Heart left ventricle (tissue), 16 donors: Measurements from ENCODE around the gene TRAFD1. TPM values are rescaled to one million over a fixed set of nuclear protein-coding genes. Genes with fewer than 3 reads are reported as not detected.

Experiments
- ATAC-seq, 4 donors: fragments of 200-7000 bp; cut with Tn5 transposase; one replicate each; pipeline ENCODE4 v1.9.1; 2020 to 2022; ENCODE audit warnings: moderate library complexity in 4 of 4, mild to moderate bottlenecking in 3 of 4, moderate number of reproducible peaks in 1 of 4
- DNase-seq, 5 donors: peaks; one replicate each; pipeline ENCODE4 v3.0.0-alpha.2; 2020
- H3K27ac ChIP-seq, 12 donors: fragments of 200-600 bp; sonication (generic) in 4 of 12; one replicate each; pipeline versions ENCODE4 v1.5.0 to v1.8.0; 2016 to 2022; ENCODE audit warnings: mild to moderate bottlenecking in 2 of 12
- H3K27me3 ChIP-seq, 9 donors: fragments of 200-600 bp; sonication (generic) in 2 of 9; one replicate each; pipeline versions ENCODE4 v1.5.1 to v1.8.0; 2016 to 2022; ENCODE audit warnings: mild to moderate bottlenecking in 3 of 9
- H3K36me3 ChIP-seq, 9 donors: fragments of 200-600 bp; sonication (generic) in 2 of 9; one replicate each; pipeline versions ENCODE4 v1.5.0 to v1.8.0; 2018 to 2022; ENCODE audit warnings: mild to moderate bottlenecking in 2 of 9
- H3K4me1 ChIP-seq, 12 donors: fragments of 200-600 bp; sonication (generic) in 4 of 12; one replicate each; pipeline versions ENCODE4 v1.5.0 to v1.8.0; 2016 to 2022; ENCODE audit warnings: mild to moderate bottlenecking in 3 of 12
- H3K4me3 ChIP-seq, 12 donors: fragments of 200-600 bp; sonication (generic) in 4 of 12; one replicate each; pipeline versions ENCODE4 v1.5.0 to v1.8.0; 2017 to 2022; ENCODE audit warnings: mild to moderate bottlenecking in 9 of 12, moderate library complexity in 4 of 12
- H3K9me3 ChIP-seq, 12 donors: fragments of 200-600 bp; sonication (generic) in 4 of 12; one replicate each; pipeline versions ENCODE4 v1.5.0 to v1.8.0; 2016 to 2022; ENCODE audit warnings: mild to moderate bottlenecking in 1 of 12
- CTCF ChIP-seq, 12 donors: fragments of 200-600 bp; sonication (generic) in 4 of 12; IDR thresholded peaks; one replicate each; pipeline versions ENCODE4 v1.5.0 to v1.8.0; 2018 to 2022; ENCODE audit warnings: antibody characterized with exemption in 12 of 12, mild to moderate bottlenecking in 5 of 12
- POLR2A ChIP-seq, 2 donors: fragments of 450-650 bp; IDR thresholded peaks; one replicate each; pipeline ENCODE4 v1.6.1; 2017; ENCODE audit warnings: antibody characterized with exemption in 2 of 2, mild to moderate bottlenecking in 2 of 2, moderate library complexity in 2 of 2
- WGBS, 4 donors: extraction: QIAGEN DNeasy Blood & Tissue Kit in 2 of 4; methylation state at CpG; one replicate each; pipeline versions ENCODE4 v1.1.5 to v1.1.7; 2013 to 2018; 5-methylcytosine and 5-hydroxymethylcytosine counted together
- intact Hi-C, 10 donors: fragments of 100-400 bp; cut with DNase I; formaldehyde crosslinking; loops; one replicate each; pipeline versions ENCODE4 v1.11.1 to v1.14.2; 2022
- long read RNA-seq, 3 donors: library from polyadenylated mRNA; unstranded; transcript quantifications; one replicate each; pipeline ENCODE4 v2.0.0, GENCODE V29; 2020 to 2021
- polyA plus RNA-seq, 2 donors: library from polyadenylated mRNA; stranded (reverse); fragments of 200-250 nt; gene quantifications; one replicate each; pipeline ENCODE4 v1.2.3, GENCODE V29; 2013
- total RNA-seq, 9 donors: library from RNA; depleted of rRNA in 2 of 9; stranded (reverse); fragments of >200 nt in 2 of 9; fragmentation: NEBNext Ultra II Directional in 3 of 9; extraction: Animal tissue kit (Norgen Biotek cat#: 25700) in 3 of 9; gene quantifications; one replicate each; pipeline versions ENCODE4 v1.1.0 to v1.2.4, GENCODE V29; 2016 to 2023
- donor health status: ischemic (EF 13 %, LVEDD 7.1; RV severe dilation, severe dysfunction).
- donor health status: healthy with polysubstance abuse.
- donor health status: DM: no; HTN: yes; CAD: no.
- donor health status: DM: no; HTN: no; CAD: no.
- donor health status: ischemic (EF 25% LVEDD 6.9; RV normal size, moderate dysfunction).
- donor health status: ischemic (EF 25% LVEDD 5.7; RV mildly dilated, moderate dysfunction).
- donor health status: healthy.
- donor health status: DM: yes; HTN: yes; CAD: no.
- donor health status: ischemic (EF 35%, LVEDD 5.7; RV mildly dilated, moderate dysfunction).
- donor health status: nonischemic (EF 11% LVEDD 7.7; RV severe dilation, severe dysfunction).
- donor health status: DM: yes; HTN: yes; CAD: no.
- donor health status: PGD.
- donor health status: ischemic (EF 29% LVEDD 5.4; RV normal size, mild dysfunction).
- donor health status: nonischemic (EF 23%, LVEDD 6.1; RV moderate dilation, normal function).

TRAFD1 gene, protein sequence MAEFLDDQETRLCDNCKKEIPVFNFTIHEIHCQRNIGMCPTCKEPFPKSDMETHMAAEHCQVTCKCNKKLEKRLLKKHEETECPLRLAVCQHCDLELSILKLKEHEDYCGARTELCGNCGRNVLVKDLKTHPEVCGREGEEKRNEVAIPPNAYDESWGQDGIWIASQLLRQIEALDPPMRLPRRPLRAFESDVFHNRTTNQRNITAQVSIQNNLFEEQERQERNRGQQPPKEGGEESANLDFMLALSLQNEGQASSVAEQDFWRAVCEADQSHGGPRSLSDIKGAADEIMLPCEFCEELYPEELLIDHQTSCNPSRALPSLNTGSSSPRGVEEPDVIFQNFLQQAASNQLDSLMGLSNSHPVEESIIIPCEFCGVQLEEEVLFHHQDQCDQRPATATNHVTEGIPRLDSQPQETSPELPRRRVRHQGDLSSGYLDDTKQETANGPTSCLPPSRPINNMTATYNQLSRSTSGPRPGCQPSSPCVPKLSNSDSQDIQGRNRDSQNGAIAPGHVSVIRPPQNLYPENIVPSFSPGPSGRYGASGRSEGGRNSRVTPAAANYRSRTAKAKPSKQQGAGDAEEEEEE
- total RNA-seq (10 to 100 TPM; 17.0 to 84.7 (median 26.4) TPM), polyA plus RNA-seq (10 to 100 TPM in 1 of 2 donors, 1 to 10 TPM in 1; 6.7 to 22.3 TPM)
- long read RNA-seq, donor 1, transcript TRAFD1-202 (12 exons, 2,697 nt): major isoform, 15 of 23 reads
- long read RNA-seq, donor 1, partial matches to known transcripts: 6 of 23 reads
- long read RNA-seq, donor 1, other reads (novel, unspliced or antisense): 2 of 23 reads
- long read RNA-seq, donor 2, transcript TRAFD1-202 (12 exons, 2,697 nt): major isoform, 76 of 103 reads
- long read RNA-seq, donor 2, partial matches to known transcripts: 15 of 103 reads
- long read RNA-seq, donor 2, other reads (novel, unspliced or antisense): 10 of 103 reads
- long read RNA-seq, donor 3, transcript TRAFD1-201 (12 exons, 3,178 nt): minor isoform, 11 of 60 reads
- long read RNA-seq, donor 3, transcript TRAFD1-202 (12 exons, 2,697 nt): major isoform, 34 of 60 reads
- long read RNA-seq, donor 3, partial matches to known transcripts: 7 of 60 reads
- long read RNA-seq, donor 3, other reads (novel, unspliced or antisense): 8 of 60 reads

- peaks cover 7 to 74% (median 57%) of the 10 kb centered on the region in 12 donors for H3K4me1 ChIP-seq
- peak within 1 kb of the TSS; percentile 75 to 95 (median 90) for H3K27ac ChIP-seq
- peak within 1 kb of the TSS; percentile 63 to 96 (median 81) for H3K4me3 ChIP-seq
- intact Hi-C loops: loop anchor here in 1 of 10 donors (10.0 kb wide), 1 partner anchor 111 kb away; the partner anchor contains the start of genes ERP29 and TMEM116
- DNase-seq: peak; percentile 98 to 100 (median 99)
- 0 to 1% (median 0%) methylated on average over 29 to 63 of the region's 63 CpGs for WGBS, 4 donors
- no peaks in the 10 kb centered on the region for H3K27me3 ChIP-seq
- no peaks in the 10 kb centered on the region for H3K9me3 ChIP-seq
- no peak for TF ChIP-seq CTCF (IDR thresholded peaks at IDR 0.05)
- peak; percentile 98 to 99 for TF ChIP-seq POLR2A (IDR thresholded peaks at IDR 0.05)
- H3K36me3 ChIP-seq: no peaks in the 10 kb centered on the region
- peak; percentile 97 to 99 (median 98) for ATAC-seq
Measured at GRCh38 chr12:112125250-112125999, at the start of gene TRAFD1. TSS of gene TRAFD1 (plus strand) at chr12:112125560. CDS start at chr12:112130523, 4,963 bp downstream.

DNA sequence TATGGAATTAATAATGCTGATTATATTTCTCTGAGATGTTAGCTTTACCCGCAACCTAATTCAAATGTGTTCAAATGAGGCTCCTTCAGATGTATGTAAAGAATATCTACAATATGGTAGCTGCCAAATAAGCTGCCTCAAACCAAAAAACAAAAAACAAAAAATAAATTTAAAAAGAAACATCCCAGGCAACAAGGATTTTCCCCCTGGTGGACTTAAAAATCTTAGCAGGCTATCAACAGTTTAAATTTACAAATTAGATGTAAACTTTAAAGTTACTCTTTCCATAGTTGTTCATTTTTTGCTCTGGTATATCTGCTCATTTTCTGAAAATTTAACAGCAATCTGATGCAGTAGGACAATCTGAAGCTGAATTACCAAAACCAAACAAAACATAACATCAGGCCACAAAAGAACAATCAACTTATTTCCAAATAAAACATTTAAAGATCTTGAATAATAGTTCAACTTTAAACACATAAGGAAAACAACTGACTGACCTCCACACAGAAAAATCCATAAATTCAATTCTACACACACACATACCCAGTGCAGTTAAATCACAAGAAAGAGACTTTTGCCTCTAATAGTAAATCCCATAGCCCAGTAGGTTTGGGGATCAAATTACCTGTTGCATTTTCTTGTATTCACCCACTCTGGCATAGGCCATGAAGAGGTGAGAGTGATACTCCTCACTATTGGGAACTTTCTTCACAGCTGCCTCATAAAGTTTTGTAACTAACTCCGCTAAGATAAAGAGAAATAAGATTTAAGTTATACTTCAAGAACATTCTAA, 38.1 kb upstream of the TRAFD1 start:
- no peak for DNase-seq
- Histone ChIP-seq H3K9me3 (no peaks in the 10 kb centered on the region), H3K36me3 (peaks cover 2 to 96% (median 81%) of the 10 kb centered on the region in 9 donors), H3K4me1 (peaks cover 0 to 12% (median 0%) of the 10 kb centered on the region in 12 donors), H3K4me3 (no peak overlapping the region), H3K27ac (no peak overlapping the region), H3K27me3 (no peaks in the 10 kb centered on the region)
- WGBS, 4 donors: 95 to 99% (median 98%) methylated on average over 2 of the region's 2 CpGs
- intact Hi-C loops: no loop called here
- TF ChIP-seq CTCF (IDR thresholded peaks at IDR 0.05) (no peak), POLR2A (IDR thresholded peaks at IDR 0.05) (no peak)
- no peak for ATAC-seq

DNA sequence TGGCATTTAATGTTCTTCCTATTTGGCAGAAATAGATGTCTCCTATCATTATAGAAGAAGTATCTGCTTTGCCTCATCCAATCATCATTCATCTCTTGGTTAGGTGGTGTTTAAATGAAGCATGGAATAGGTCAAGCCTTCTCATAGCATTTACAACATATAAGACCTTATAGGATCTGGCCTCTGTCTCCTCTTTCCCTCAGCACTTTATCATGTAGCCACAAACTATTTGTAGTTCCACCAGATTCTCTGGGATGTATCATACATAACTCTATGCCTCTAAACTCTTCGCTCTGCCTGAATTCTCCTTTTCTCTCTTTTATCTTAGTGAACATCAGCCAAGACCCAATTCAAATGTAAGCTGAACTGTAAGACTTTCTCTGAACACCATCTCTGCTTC, 37.5 kb upstream of the TRAFD1 start:
- H3K36me3 ChIP-seq: peaks cover 2 to 96% (median 84%) of the 10 kb centered on the region in 9 donors
- intact Hi-C loops: no loop called here
- peaks cover 0 to 12% (median 0%) of the 10 kb centered on the region in 12 donors for H3K4me1 ChIP-seq
- 94 to 100% (median 99%) methylated on average over 1 of the region's 1 CpG for WGBS, 4 donors
- no peak overlapping the region for H3K27ac ChIP-seq
- no peak overlapping the region for H3K4me3 ChIP-seq
- ATAC-seq: no peak
- no peak for TF ChIP-seq POLR2A (IDR thresholded peaks at IDR 0.05)
- no peak for TF ChIP-seq CTCF (IDR thresholded peaks at IDR 0.05)
- no peaks in the 10 kb centered on the region for H3K27me3 ChIP-seq
- DNase-seq: no peak
- no peaks in the 10 kb centered on the region for H3K9me3 ChIP-seq
